ENCODE results near the gene PCNX2.

The PCNX2 gene

GRCh38 chr1:232998646-232999045 lies 296.9 kb downstream of the PCNX2 start:
- no peaks in the 10 kb centered on the region for H3K27me3 ChIP-seq (ENCODE audit: control insufficient read depth in 1 of 2, insufficient read depth in 2 of 2, low read length in 2 of 2)
- no peak overlapping the region for H3K9ac ChIP-seq (ENCODE audit: low read length)
- no peaks in the 10 kb centered on the region for H3K4me1 ChIP-seq (ENCODE audit: insufficient read depth, low read length)
- no peak overlapping the region for H3K4me3 ChIP-seq (ENCODE audit: low read depth in 1 of 2, low read length in 2 of 2)
- H3K36me3 ChIP-seq (ENCODE audit: insufficient read depth, low read length) = no peaks in the 10 kb centered on the region
- H3K27ac ChIP-seq (ENCODE audit: low read depth, low read length) = no peak overlapping the region
- H3K9me3 ChIP-seq (ENCODE audit: low read length) = no peaks in the 10 kb centered on the region

GRCh38 chr1:232998138-232998537 lies 297.4 kb downstream of the PCNX2 start:
- Histone ChIP-seq H3K27me3 (ENCODE audit: control insufficient read depth in 1 of 2, insufficient read depth in 2 of 2, low read length in 2 of 2) (no peaks in the 10 kb centered on the region), H3K9ac (ENCODE audit: low read length) (no peak overlapping the region), H3K27ac (ENCODE audit: low read depth, low read length) (no peak overlapping the region), H3K4me1 (ENCODE audit: insufficient read depth, low read length) (no peaks in the 10 kb centered on the region), H3K4me3 (ENCODE audit: low read depth in 1 of 2, low read length in 2 of 2) (no peak overlapping the region), H3K36me3 (ENCODE audit: insufficient read depth, low read length) (no peaks in the 10 kb centered on the region), H3K9me3 (ENCODE audit: low read length) (no peaks in the 10 kb centered on the region)

- Histone ChIP-seq H3K27me3 (ENCODE audit: control insufficient read depth in 1 of 2, insufficient read depth in 2 of 2, low read length in 2 of 2) (no peaks in the 10 kb centered on the region), H3K9ac (ENCODE audit: low read length) (no peak overlapping the region), H3K27ac (ENCODE audit: low read depth, low read length) (no peak overlapping the region), H3K9me3 (ENCODE audit: low read length) (no peaks in the 10 kb centered on the region), H3K4me3 (ENCODE audit: low read depth in 1 of 2, low read length in 2 of 2) (no peak overlapping the region), H3K36me3 (ENCODE audit: insufficient read depth, low read length) (no peaks in the 10 kb centered on the region), H3K4me1 (ENCODE audit: insufficient read depth, low read length) (no peaks in the 10 kb centered on the region)
Observed at GRCh38 chr1:232996143-232996542, 299.4 kb downstream of the PCNX2 start.

- no peak overlapping the region for H3K27ac ChIP-seq (ENCODE audit: low read depth, low read length)
- no peaks in the 10 kb centered on the region for H3K36me3 ChIP-seq (ENCODE audit: insufficient read depth, low read length)
- H3K4me3 ChIP-seq (ENCODE audit: low read depth in 1 of 2, low read length in 2 of 2) = no peak overlapping the region
- no peak overlapping the region for H3K9ac ChIP-seq (ENCODE audit: low read length)
- no peaks in the 10 kb centered on the region for H3K9me3 ChIP-seq (ENCODE audit: low read length)
- no peaks in the 10 kb centered on the region for H3K4me1 ChIP-seq (ENCODE audit: insufficient read depth, low read length)
- H3K27me3 ChIP-seq (ENCODE audit: control insufficient read depth in 1 of 2, insufficient read depth in 2 of 2, low read length in 2 of 2) = no peaks in the 10 kb centered on the region
Observed at GRCh38 chr1:232995189-232995588, 300.3 kb downstream of the PCNX2 start.

- Histone ChIP-seq H3K4me1 (ENCODE audit: insufficient read depth, low read length) (no peaks in the 10 kb centered on the region), H3K4me3 (ENCODE audit: low read depth in 1 of 2, low read length in 2 of 2) (no peak overlapping the region), H3K9me3 (ENCODE audit: low read length) (no peaks in the 10 kb centered on the region), H3K27ac (ENCODE audit: low read depth, low read length) (no peak overlapping the region), H3K36me3 (ENCODE audit: insufficient read depth, low read length) (no peaks in the 10 kb centered on the region), H3K9ac (ENCODE audit: low read length) (no peak overlapping the region), H3K27me3 (ENCODE audit: control insufficient read depth in 1 of 2, insufficient read depth in 2 of 2, low read length in 2 of 2) (no peaks in the 10 kb centered on the region)
Observed at GRCh38 chr1:232993555-232993954, 302.0 kb downstream of the PCNX2 start.

- H3K4me3 ChIP-seq (ENCODE audit: low read depth in 1 of 2, low read length in 2 of 2) = no peak overlapping the region
- H3K9me3 ChIP-seq (ENCODE audit: low read length) = no peaks in the 10 kb centered on the region
- H3K27ac ChIP-seq (ENCODE audit: low read depth, low read length) = no peak overlapping the region
- no peaks in the 10 kb centered on the region for H3K27me3 ChIP-seq (ENCODE audit: control insufficient read depth in 1 of 2, insufficient read depth in 2 of 2, low read length in 2 of 2)
- no peak overlapping the region for H3K9ac ChIP-seq (ENCODE audit: low read length)
- H3K36me3 ChIP-seq (ENCODE audit: insufficient read depth, low read length) = no peaks in the 10 kb centered on the region
- no peaks in the 10 kb centered on the region for H3K4me1 ChIP-seq (ENCODE audit: insufficient read depth, low read length)
Observed at GRCh38 chr1:232992227-232992626, 303.3 kb downstream of the PCNX2 start.

GRCh38 chr1:232991238-232991637 lies 304.3 kb downstream of the PCNX2 start:
- Histone ChIP-seq H3K9me3 (ENCODE audit: low read length) (no peaks in the 10 kb centered on the region), H3K9ac (ENCODE audit: low read length) (no peak overlapping the region), H3K4me1 (ENCODE audit: insufficient read depth, low read length) (no peaks in the 10 kb centered on the region), H3K4me3 (ENCODE audit: low read depth in 1 of 2, low read length in 2 of 2) (no peak overlapping the region), H3K27ac (ENCODE audit: low read depth, low read length) (no peak overlapping the region), H3K27me3 (ENCODE audit: control insufficient read depth in 1 of 2, insufficient read depth in 2 of 2, low read length in 2 of 2) (no peaks in the 10 kb centered on the region), H3K36me3 (ENCODE audit: insufficient read depth, low read length) (no peaks in the 10 kb centered on the region)

- H3K27ac ChIP-seq (ENCODE audit: low read depth, low read length) = no peak overlapping the region
- H3K27me3 ChIP-seq (ENCODE audit: control insufficient read depth in 1 of 2, insufficient read depth in 2 of 2, low read length in 2 of 2) = no peaks in the 10 kb centered on the region
- no peak overlapping the region for H3K4me3 ChIP-seq (ENCODE audit: low read depth in 1 of 2, low read length in 2 of 2)
- no peaks in the 10 kb centered on the region for H3K9me3 ChIP-seq (ENCODE audit: low read length)
- no peaks in the 10 kb centered on the region for H3K36me3 ChIP-seq (ENCODE audit: insufficient read depth, low read length)
- H3K4me1 ChIP-seq (ENCODE audit: insufficient read depth, low read length) = no peaks in the 10 kb centered on the region
- H3K9ac ChIP-seq (ENCODE audit: low read length) = no peak overlapping the region
Observed at GRCh38 chr1:232990176-232991128, 305.1 kb downstream of the PCNX2 start.

- H3K9ac ChIP-seq (ENCODE audit: low read length) = no peak overlapping the region
- no peak overlapping the region for H3K4me3 ChIP-seq (ENCODE audit: low read depth in 1 of 2, low read length in 2 of 2)
- H3K27me3 ChIP-seq (ENCODE audit: control insufficient read depth in 1 of 2, insufficient read depth in 2 of 2, low read length in 2 of 2) = no peaks in the 10 kb centered on the region
- no peaks in the 10 kb centered on the region for H3K36me3 ChIP-seq (ENCODE audit: insufficient read depth, low read length)
- H3K9me3 ChIP-seq (ENCODE audit: low read length) = no peaks in the 10 kb centered on the region
- no peak overlapping the region for H3K27ac ChIP-seq (ENCODE audit: low read depth, low read length)
- no peaks in the 10 kb centered on the region for H3K4me1 ChIP-seq (ENCODE audit: insufficient read depth, low read length)
Observed at GRCh38 chr1:232988572-232989040, 306.9 kb downstream of the PCNX2 start.

- Histone ChIP-seq H3K36me3 (ENCODE audit: insufficient read depth, low read length) (no peaks in the 10 kb centered on the region), H3K9ac (ENCODE audit: low read length) (no peak overlapping the region), H3K27ac (ENCODE audit: low read depth, low read length) (no peak overlapping the region), H3K4me3 (ENCODE audit: low read depth in 1 of 2, low read length in 2 of 2) (no peak overlapping the region), H3K4me1 (ENCODE audit: insufficient read depth, low read length) (no peaks in the 10 kb centered on the region), H3K9me3 (ENCODE audit: low read length) (no peaks in the 10 kb centered on the region), H3K27me3 (ENCODE audit: control insufficient read depth in 1 of 2, insufficient read depth in 2 of 2, low read length in 2 of 2) (no peaks in the 10 kb centered on the region)
Observed at GRCh38 chr1:232987774-232988140, 307.8 kb downstream of the PCNX2 start.

- Histone ChIP-seq H3K4me3 (ENCODE audit: low read depth in 1 of 2, low read length in 2 of 2) (no peak overlapping the region), H3K9me3 (ENCODE audit: low read length) (no peaks in the 10 kb centered on the region), H3K27me3 (ENCODE audit: control insufficient read depth in 1 of 2, insufficient read depth in 2 of 2, low read length in 2 of 2) (no peaks in the 10 kb centered on the region), H3K4me1 (ENCODE audit: insufficient read depth, low read length) (no peaks in the 10 kb centered on the region), H3K27ac (ENCODE audit: low read depth, low read length) (no peak overlapping the region), H3K9ac (ENCODE audit: low read length) (no peak overlapping the region), H3K36me3 (ENCODE audit: insufficient read depth, low read length) (no peaks in the 10 kb centered on the region)
Observed at GRCh38 chr1:232987046-232987773, 308.3 kb downstream of the PCNX2 start.
